ENCODE results near the gene RALGPS1.
"Not testable (repeated sequence)": the region's sequence is repeated elsewhere in the genome, so short reads cannot be mapped to it uniquely, and the experiment has no call there.

Gene RALGPS1

GRCh38 chr9:127132921-127133647 is 218.5 kb downstream of the RALGPS1 start:
- DNase-seq (ENCODE audit: low read depth in 2 of 3, low spot score in 1 of 3): no peak

- no peak for DNase-seq (ENCODE audit: low read depth in 2 of 3, low spot score in 1 of 3)
Measured at GRCh38 chr9:127133739-127134167, 219.2 kb downstream of the RALGPS1 start.

- no peak for DNase-seq (ENCODE audit: low read depth in 2 of 3, low spot score in 1 of 3)
Measured at GRCh38 chr9:127135056-127135745, 220.6 kb downstream of the RALGPS1 start.

- DNase-seq (ENCODE audit: low read depth in 2 of 3, low spot score in 1 of 3): no peak
Measured at GRCh38 chr9:127136081-127136879, 221.7 kb downstream of the RALGPS1 start.

- DNase-seq (ENCODE audit: low read depth in 2 of 3, low spot score in 1 of 3): no peak
Measured at GRCh38 chr9:127136880-127137639, 222.5 kb downstream of the RALGPS1 start.

GRCh38 chr9:127137640-127138360 is 223.2 kb downstream of the RALGPS1 start:
- no peak for DNase-seq (ENCODE audit: low read depth in 2 of 3, low spot score in 1 of 3)

- DNase-seq (ENCODE audit: low read depth in 2 of 3, low spot score in 1 of 3): no peak
Measured at GRCh38 chr9:127138444-127138843, 223.9 kb downstream of the RALGPS1 start.

GRCh38 chr9:127139071-127139731 is 224.6 kb downstream of the RALGPS1 start:
- DNase-seq (ENCODE audit: low read depth in 2 of 3, low spot score in 1 of 3): no peak

GRCh38 chr9:127139775-127140174 is 225.2 kb downstream of the RALGPS1 start:
- no peak for DNase-seq (ENCODE audit: low read depth in 2 of 3, low spot score in 1 of 3)

- DNase-seq (ENCODE audit: low read depth in 2 of 3, low spot score in 1 of 3): no peak
Measured at GRCh38 chr9:127140181-127140580, 225.6 kb downstream of the RALGPS1 start.

- DNase-seq (ENCODE audit: low read depth in 2 of 3, low spot score in 1 of 3): no peak
Measured at GRCh38 chr9:127140842-127141675, 226.5 kb downstream of the RALGPS1 start.

GRCh38 chr9:127142291-127142690 is 227.7 kb downstream of the RALGPS1 start:
- DNase-seq (ENCODE audit: low read depth in 2 of 3, low spot score in 1 of 3): no peak

- no peak for DNase-seq (ENCODE audit: low read depth in 2 of 3, low spot score in 1 of 3)
Measured at GRCh38 chr9:127142931-127143464, 228.4 kb downstream of the RALGPS1 start.

- no peak for DNase-seq (ENCODE audit: low read depth in 2 of 3, low spot score in 1 of 3)
Measured at GRCh38 chr9:127143920-127144465, 229.4 kb downstream of the RALGPS1 start.

- no peak for DNase-seq (ENCODE audit: low read depth in 2 of 3, low spot score in 1 of 3)
Measured at GRCh38 chr9:127144670-127145445, 230.3 kb downstream of the RALGPS1 start.

GRCh38 chr9:127146841-127147240 is 232.3 kb downstream of the RALGPS1 start:
- not testable (repeated sequence) for DNase-seq (ENCODE audit: low read depth in 2 of 3, low spot score in 1 of 3)

GRCh38 chr9:127147251-127147650 is 232.7 kb downstream of the RALGPS1 start:
- no peak for DNase-seq (ENCODE audit: low read depth in 2 of 3, low spot score in 1 of 3)

- no peak for DNase-seq (ENCODE audit: low read depth in 2 of 3, low spot score in 1 of 3)
Measured at GRCh38 chr9:127148014-127148413, 233.4 kb downstream of the RALGPS1 start.

All from stimulated activated CD4-positive, alpha-beta T cell treated with anti-CD3 and anti-CD28 coated beads, Interleukin-12 subunit alpha, Interleukin-12 subunit beta, amount 100 ng/mL, for 48 hours (primary cell).